GM18526 (cell line): ENCODE results near the gene ARHGAP27.

Experiments
- POLR2A ChIP-seq: IDR thresholded peaks from 3 replicates; pipeline ENCODE4 v1.6.1; 2011; ENCODE audit not compliant: insufficient read length; ENCODE audit errors: extremely low read depth

ARHGAP27 gene

GRCh38 chr17:45432405-45433158, at the start of gene ARHGAP27:
Gene ARHGAP27, minus strand, starts transcription at chr17:45432870. Its CDS starts 2,591 bp downstream, at chr17:45430279.
- no peak for TF ChIP-seq POLR2A

GRCh38 chr17:45451131-45451530, 18.5 kb upstream of the ARHGAP27 start:
- no peak for TF ChIP-seq POLR2A

GRCh38 chr17:45441526-45442310, 9.0 kb upstream of the ARHGAP27 start:
- TF ChIP-seq POLR2A, result no peak

GRCh38 chr17:45440161-45440778, 7.6 kb upstream of the ARHGAP27 start:
- TF ChIP-seq POLR2A, result no peak

- TF ChIP-seq POLR2A, result no peak
Measured at GRCh38 chr17:45438931-45439610, 6.4 kb upstream of the ARHGAP27 start.

- no peak for TF ChIP-seq POLR2A
Measured at GRCh38 chr17:45437465-45438283, 5.0 kb upstream of the ARHGAP27 start.

- no peak for TF ChIP-seq POLR2A
Measured at GRCh38 chr17:45436625-45437464, 4.2 kb upstream of the ARHGAP27 start.

- TF ChIP-seq POLR2A, result no peak
Measured at GRCh38 chr17:45436161-45436560, 3.5 kb upstream of the ARHGAP27 start.

- TF ChIP-seq POLR2A, result no peak
Measured at GRCh38 chr17:45435481-45435880, 2.8 kb upstream of the ARHGAP27 start.

GRCh38 chr17:45433159-45433535, 477 bp upstream of the ARHGAP27 start:
- no peak for TF ChIP-seq POLR2A

- peak; percentile 46 for TF ChIP-seq POLR2A
Measured at GRCh38 chr17:45431531-45432404, 902 bp downstream of the ARHGAP27 start.

- TF ChIP-seq POLR2A, result no peak
Measured at GRCh38 chr17:45430738-45431530, 1.7 kb downstream of the ARHGAP27 start.
